Muscle of leg (tissue), 11 donors: ENCODE measurements around the gene TTC3. TPM values are rescaled to one million over a fixed set of nuclear protein-coding genes. Genes with fewer than 3 reads are reported as not detected.

ENCODE experiments used
- DNase-seq: peaks from one replicate; pipeline ENCODE4 v3.0.0; 2013
- H3K27ac ChIP-seq: one replicate; pipeline ENCODE4 v1.5.1; 2013; ENCODE audit warnings: mild to moderate bottlenecking, low read length, control low read depth
- H3K27me3 ChIP-seq: one replicate; pipeline ENCODE4 v1.6.1; 2013; ENCODE audit warnings: low read length; ENCODE audit not compliant: control insufficient read depth, insufficient read depth
- H3K36me3 ChIP-seq: one replicate; pipeline ENCODE4 v1.6.1; 2013; ENCODE audit warnings: low read length; ENCODE audit not compliant: control insufficient read depth, insufficient read depth
- H3K4me1 ChIP-seq: one replicate; pipeline ENCODE4 v1.6.1; 2013; ENCODE audit warnings: low read length; ENCODE audit not compliant: control insufficient read depth, insufficient read depth
- H3K4me3 ChIP-seq: one replicate; pipeline ENCODE4 v1.5.1; 2013; ENCODE audit warnings: low read length, control low read depth
- H3K9me3 ChIP-seq: replicated peaks from 2 replicates; pipeline ENCODE4 v1.6.1; 2013; ENCODE audit warnings: low read depth, low read length; ENCODE audit not compliant: control insufficient read depth
- WGBS: methylation state at CpG from one replicate; pipeline ENCODE4 v1.1.5; 2013; ENCODE audit warnings: missing lambda C conversion rate; ENCODE audit not compliant: insufficient coverage; 5-methylcytosine and 5-hydroxymethylcytosine counted together
- polyA plus RNA-seq, 8 donors: library from polyadenylated mRNA; unstranded; fragments of 120-200 nt; gene quantifications; one replicate each; pipeline versions ENCODE4 v1.2.1 to v1.2.3, GENCODE V29; 2013; ENCODE audit warnings: inconsistent platforms in 1 of 8, low replicate concordance in 1 of 8; ENCODE audit not compliant: insufficient read length in 8 of 8, insufficient read depth in 1 of 8
- total RNA-seq: library from RNA; stranded (reverse); fragments of 120-200 nt; gene quantifications from one replicate; pipeline ENCODE4 v1.2.4, GENCODE V29; 2013

TTC3 gene
- total and polyA plus RNA-seq, 9 donors = 86.4 to 202 (median 145) TPM

GRCh38 chr21:37057614-37058013 is 15.4 kb upstream of the TTC3 start:
- WGBS = 92% methylated on average over 5 of the region's 7 CpGs
- no peak for DNase-seq

DNA sequence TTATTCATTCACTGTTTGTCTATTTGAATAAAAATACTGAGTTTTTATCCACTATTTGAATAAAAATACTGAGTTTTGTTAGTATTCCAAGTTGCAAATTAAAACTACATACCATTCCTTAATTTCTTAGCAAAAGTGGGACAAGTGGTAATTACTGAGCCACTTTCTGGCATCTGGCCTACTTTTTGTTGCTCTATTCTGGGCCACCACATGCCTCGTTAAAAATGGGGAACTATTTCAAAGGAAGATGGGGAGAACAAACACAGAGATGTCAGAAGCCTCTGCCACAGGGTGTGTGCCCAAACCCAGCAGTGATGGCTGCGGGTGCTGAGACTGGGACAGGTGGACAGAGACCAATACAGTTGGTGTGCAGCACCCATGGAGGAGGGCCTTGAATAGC is 14.8 kb upstream of the TTC3 start:
- H3K9me3 ChIP-seq = no peaks in the 10 kb centered on the region
- no peak for DNase-seq
- 100% methylated on average over 1 of the region's 2 CpGs for WGBS
- H3K27me3 ChIP-seq = no peaks in the 10 kb centered on the region
- H3K36me3 ChIP-seq = no peaks in the 10 kb centered on the region
- H3K27ac ChIP-seq = no peak overlapping the region
- H3K4me3 ChIP-seq = no peak overlapping the region
- H3K4me1 ChIP-seq = peaks cover 15% of the 10 kb centered on the region

More at GRCh38 chr21:37057614-37058013, 15.4 kb upstream of the TTC3 start:
- H3K36me3 ChIP-seq = no peaks in the 10 kb centered on the region
- no peaks in the 10 kb centered on the region for H3K9me3 ChIP-seq
- H3K4me3 ChIP-seq = no peak overlapping the region
- H3K27ac ChIP-seq = no peak overlapping the region
- H3K27me3 ChIP-seq = no peaks in the 10 kb centered on the region
- peaks cover 15% of the 10 kb centered on the region for H3K4me1 ChIP-seq

DNA sequence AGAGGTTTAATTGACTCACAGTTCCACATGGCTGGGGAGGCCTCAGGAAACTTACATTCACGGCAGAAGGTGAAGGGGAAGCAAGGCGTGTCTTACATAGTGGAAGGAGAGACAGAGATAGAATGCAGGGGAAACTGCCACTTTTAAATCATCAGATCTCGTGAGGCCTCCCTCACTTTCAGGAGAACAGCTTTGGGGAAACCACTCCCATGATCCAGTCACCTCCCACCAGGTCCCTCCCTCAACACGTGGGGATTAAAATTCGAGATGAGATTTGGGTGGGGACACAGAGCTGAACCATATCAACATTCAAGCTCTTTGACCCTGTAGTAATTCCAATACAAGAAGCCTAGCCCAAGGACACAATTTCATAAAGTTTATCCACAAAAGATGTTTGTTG is 13.9 kb upstream of the TTC3 start:
- H3K27me3 ChIP-seq = no peaks in the 10 kb centered on the region
- 55% methylated on average over 2 of the region's 5 CpGs for WGBS
- DNase-seq = no peak
- H3K9me3 ChIP-seq = no peaks in the 10 kb centered on the region
- H3K36me3 ChIP-seq = no peaks in the 10 kb centered on the region
- H3K4me3 ChIP-seq = no peak overlapping the region
- H3K4me1 ChIP-seq = peaks cover 15% of the 10 kb centered on the region
- no peak overlapping the region for H3K27ac ChIP-seq

GRCh38 chr21:37060296-37060695 is 12.8 kb upstream of the TTC3 start:
- H3K27ac ChIP-seq = peak overlapping the region; percentile 88
- no peaks in the 10 kb centered on the region for H3K27me3 ChIP-seq
- peaks cover 15% of the 10 kb centered on the region for H3K4me1 ChIP-seq
- H3K4me3 ChIP-seq = no peak overlapping the region
- peak; percentile 91 for DNase-seq
- H3K9me3 ChIP-seq = no peaks in the 10 kb centered on the region
- H3K36me3 ChIP-seq = peaks cover 2% of the 10 kb centered on the region
- WGBS = 57% methylated on average over 1 of the region's 1 CpG

DNA sequence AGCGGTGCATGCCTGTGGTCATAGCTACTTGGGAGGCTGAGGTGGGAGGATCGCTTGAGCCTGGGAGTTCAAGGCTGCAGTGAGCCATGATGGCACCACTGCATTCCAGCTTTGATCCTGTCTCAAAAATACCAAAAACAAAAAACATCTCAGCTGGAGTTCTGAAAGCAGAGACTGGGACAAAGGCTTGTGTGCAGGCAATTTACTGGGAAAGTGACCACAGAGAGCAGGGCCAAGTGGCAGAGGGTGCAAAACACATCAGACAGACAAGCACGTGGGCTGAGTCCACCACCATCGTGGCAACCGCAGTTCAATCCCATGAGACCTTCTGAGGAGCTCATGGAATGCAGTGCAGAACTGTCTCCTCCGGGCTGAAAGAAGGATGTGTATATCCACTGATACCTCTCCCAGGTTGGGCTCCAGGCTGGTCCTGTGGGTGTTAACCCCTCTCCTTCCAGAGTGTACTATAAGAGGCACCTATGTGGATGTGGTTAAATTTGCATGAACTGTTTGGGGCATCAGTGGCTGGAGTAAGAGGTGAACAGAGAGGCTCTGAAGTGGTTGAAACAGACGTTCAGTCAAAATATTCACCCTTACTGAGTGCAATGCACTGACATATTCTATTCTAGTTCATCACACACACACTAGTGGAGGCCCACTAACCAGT is 11.0 kb upstream of the TTC3 start:
- H3K27ac ChIP-seq = no peak overlapping the region
- peaks cover 2% of the 10 kb centered on the region for H3K36me3 ChIP-seq
- no CpG with 5 or more reads among the region's 7 CpGs for WGBS
- peaks cover 15% of the 10 kb centered on the region for H3K4me1 ChIP-seq
- no peak for DNase-seq
- no peak overlapping the region for H3K4me3 ChIP-seq
- H3K9me3 ChIP-seq = no peaks in the 10 kb centered on the region
- H3K27me3 ChIP-seq = no peaks in the 10 kb centered on the region

- Histone ChIP-seq H3K36me3 (peaks cover 2% of the 10 kb centered on the region), H3K4me1 (peaks cover 15% of the 10 kb centered on the region), H3K9me3 (no peaks in the 10 kb centered on the region), H3K27ac (no peak overlapping the region), H3K27me3 (no peaks in the 10 kb centered on the region), H3K4me3 (no peak overlapping the region)
- no peak for DNase-seq
- WGBS = 85% methylated on average over 4 of the region's 6 CpGs
Measured at GRCh38 chr21:37062593-37062935, 10.5 kb upstream of the TTC3 start.

GRCh38 chr21:37063433-37063832 is 9.6 kb upstream of the TTC3 start:
- WGBS = no CpG with 5 or more reads among the region's 1 CpG
- H3K36me3 ChIP-seq = peaks cover 5% of the 10 kb centered on the region
- no peak overlapping the region for H3K4me3 ChIP-seq
- H3K9me3 ChIP-seq = no peaks in the 10 kb centered on the region
- no peak for DNase-seq
- H3K27me3 ChIP-seq = no peaks in the 10 kb centered on the region
- H3K27ac ChIP-seq = no peak overlapping the region
- H3K4me1 ChIP-seq = peaks cover 14% of the 10 kb centered on the region

DNA sequence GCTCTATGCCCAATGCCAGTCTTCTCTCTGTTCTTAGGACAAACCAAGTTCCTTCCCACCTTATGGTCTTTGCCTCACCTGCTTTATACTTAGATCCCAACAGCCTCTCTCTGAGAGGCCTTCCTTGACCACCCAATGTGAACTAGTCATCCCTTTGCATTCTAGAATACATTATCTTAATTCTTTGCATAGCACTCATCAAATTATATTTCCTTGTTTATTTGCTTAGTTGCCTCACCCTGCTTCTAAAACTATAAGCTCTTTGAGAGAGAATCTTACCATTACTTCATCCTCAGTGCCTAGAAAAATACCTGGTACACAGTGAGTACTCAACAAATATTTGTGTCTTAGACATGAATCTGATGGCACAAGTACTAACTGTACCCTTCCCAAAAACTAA is 8.2 kb upstream of the TTC3 start:
- DNase-seq = no peak
- H3K4me1 ChIP-seq = peaks cover 12% of the 10 kb centered on the region
- H3K4me3 ChIP-seq = no peak overlapping the region
- H3K36me3 ChIP-seq = peaks cover 11% of the 10 kb centered on the region
- H3K9me3 ChIP-seq = no peaks in the 10 kb centered on the region
- no peak overlapping the region for H3K27ac ChIP-seq
- H3K27me3 ChIP-seq = no peaks in the 10 kb centered on the region

- no CpG with 5 or more reads among the region's 9 CpGs for WGBS
- Histone ChIP-seq H3K4me3 (no peak overlapping the region), H3K9me3 (no peaks in the 10 kb centered on the region), H3K27ac (no peak overlapping the region), H3K4me1 (peaks cover 4% of the 10 kb centered on the region), H3K27me3 (no peaks in the 10 kb centered on the region), H3K36me3 (peaks cover 13% of the 10 kb centered on the region)
- DNase-seq = no peak
Measured at GRCh38 chr21:37065561-37066177, 7.4 kb upstream of the TTC3 start.

GRCh38 chr21:37071561-37072273 is 1.3 kb upstream of the TTC3 start:
- Histone ChIP-seq H3K27ac (peak overlapping the region; percentile 93), H3K4me1 (peaks cover 10% of the 10 kb centered on the region), H3K36me3 (peaks cover 11% of the 10 kb centered on the region), H3K27me3 (no peaks in the 10 kb centered on the region), H3K4me3 (peak overlapping the region; percentile 76), H3K9me3 (no peaks in the 10 kb centered on the region)
- WGBS = 12% methylated on average over 6 of the region's 12 CpGs
- DNase-seq = peak; percentile 82
